DMS153 (cell line): ENCODE results near the gene DNTT.

Source experiments
- DNase-seq: peaks from one replicate; lab custom pipeline; 2025; lab: John Stamatoyannopoulos, UW

Gene DNTT

GRCh38 chr10:96304230-96304629 is at the start of gene DNTT:
DNTT (plus strand) TSS chr10:96304434; CDS start chr10:96304498, 64 bp downstream.
- no peak for DNase-seq

GRCh38 chr10:96254976-96255375 is 49.3 kb upstream of the DNTT start:
- no peak for DNase-seq

- DNase-seq, result no peak
Measured at GRCh38 chr10:96255549-96256333, 48.5 kb upstream of the DNTT start.

- DNase-seq, result no peak
Measured at GRCh38 chr10:96257944-96258343, 46.3 kb upstream of the DNTT start.

GRCh38 chr10:96259150-96259549 is 45.1 kb upstream of the DNTT start:
- DNase-seq, result no peak

- DNase-seq, result no peak
Measured at GRCh38 chr10:96260014-96260413, 44.2 kb upstream of the DNTT start.

- no peak for DNase-seq
Measured at GRCh38 chr10:96261132-96261531, 43.1 kb upstream of the DNTT start.

- no peak for DNase-seq
Measured at GRCh38 chr10:96261930-96262329, 42.3 kb upstream of the DNTT start.

- no peak for DNase-seq
Measured at GRCh38 chr10:96263176-96263575, 41.1 kb upstream of the DNTT start.

- DNase-seq, result no peak
Measured at GRCh38 chr10:96263669-96264068, 40.6 kb upstream of the DNTT start.

GRCh38 chr10:96264938-96265337 is 39.3 kb upstream of the DNTT start:
- DNase-seq, result no peak

- DNase-seq, result no peak
Measured at GRCh38 chr10:96266118-96266770, 38.0 kb upstream of the DNTT start.

- no peak for DNase-seq
Measured at GRCh38 chr10:96267234-96267705, 37.0 kb upstream of the DNTT start.

- no peak for DNase-seq
Measured at GRCh38 chr10:96268341-96268909, 35.8 kb upstream of the DNTT start.

GRCh38 chr10:96269438-96270300 is 34.6 kb upstream of the DNTT start:
- DNase-seq, result no peak

- DNase-seq, result no peak
Measured at GRCh38 chr10:96270571-96270970, 33.7 kb upstream of the DNTT start.

- no peak for DNase-seq
Measured at GRCh38 chr10:96271016-96271815, 33.0 kb upstream of the DNTT start, which contains the start of gene BLNK. BLNK (minus strand) TSS chr10:96271569; CDS start chr10:96271398, 171 bp downstream.

- DNase-seq, result no peak
Measured at GRCh38 chr10:96272316-96273280, 31.6 kb upstream of the DNTT start.

GRCh38 chr10:96275685-96276418 is 28.4 kb upstream of the DNTT start:
- DNase-seq, result no peak
